ENCODE data around the gene SERTM2.

SERTM2 gene

GRCh38 chrX:111561851-111562250 is 50.4 kb downstream of the SERTM2 start:
- DNase-seq, result no peak

GRCh38 chrX:111567542-111568255 is 56.3 kb downstream of the SERTM2 start:
- DNase-seq, result no peak

- DNase-seq, result no peak
Measured at GRCh38 chrX:111568354-111568753, 56.9 kb downstream of the SERTM2 start.

GRCh38 chrX:111568817-111569216 is 57.4 kb downstream of the SERTM2 start:
- no peak for DNase-seq
